GDM1 (cell line): ENCODE measurements around the gene WSB2.

Experiments
- DNase-seq: peaks from one replicate; lab custom pipeline; 2025; lab: John Stamatoyannopoulos, UW

WSB2 gene

DNA sequence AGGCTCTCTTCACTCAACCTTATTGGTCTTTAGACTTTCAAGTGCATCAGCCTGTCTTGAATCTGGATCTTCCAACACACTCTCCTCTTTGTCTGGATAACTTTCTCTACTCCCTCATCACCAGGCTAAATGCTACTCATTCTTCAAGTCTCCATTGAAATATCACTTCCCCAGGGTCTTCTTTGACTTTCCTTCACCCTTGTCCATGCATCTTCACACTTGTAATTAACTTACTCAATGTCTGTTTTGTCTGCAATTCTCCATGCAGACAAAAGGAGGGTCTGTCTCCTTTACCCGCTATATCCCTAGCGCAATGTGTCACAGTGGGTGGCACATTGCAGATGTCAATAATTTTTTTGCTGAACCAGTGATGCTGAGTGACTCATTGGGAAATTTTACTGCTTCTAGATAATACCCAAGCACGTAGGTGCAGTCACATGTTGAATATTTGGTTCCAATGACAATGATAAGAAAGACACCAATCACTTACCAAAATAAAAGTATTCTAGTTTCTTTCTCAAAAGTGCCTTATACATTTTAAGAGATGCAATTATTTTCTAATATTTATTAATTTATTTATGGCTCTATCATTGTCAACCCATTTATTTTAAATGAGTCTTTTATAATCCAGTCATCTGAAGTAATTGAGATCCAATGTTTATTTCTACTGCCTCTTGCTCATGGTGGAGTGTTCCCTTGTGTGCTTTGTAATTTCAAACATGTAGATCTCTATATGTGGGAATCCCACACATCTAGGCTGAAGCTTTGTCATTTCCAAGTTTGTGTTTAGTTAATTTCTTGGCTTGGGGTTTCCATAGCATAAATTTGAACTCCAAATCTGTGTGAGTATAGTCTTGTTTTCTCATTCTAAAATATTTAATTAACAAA, 66.2 kb downstream of the WSB2 start:
- DNase-seq: no peak

DNA sequence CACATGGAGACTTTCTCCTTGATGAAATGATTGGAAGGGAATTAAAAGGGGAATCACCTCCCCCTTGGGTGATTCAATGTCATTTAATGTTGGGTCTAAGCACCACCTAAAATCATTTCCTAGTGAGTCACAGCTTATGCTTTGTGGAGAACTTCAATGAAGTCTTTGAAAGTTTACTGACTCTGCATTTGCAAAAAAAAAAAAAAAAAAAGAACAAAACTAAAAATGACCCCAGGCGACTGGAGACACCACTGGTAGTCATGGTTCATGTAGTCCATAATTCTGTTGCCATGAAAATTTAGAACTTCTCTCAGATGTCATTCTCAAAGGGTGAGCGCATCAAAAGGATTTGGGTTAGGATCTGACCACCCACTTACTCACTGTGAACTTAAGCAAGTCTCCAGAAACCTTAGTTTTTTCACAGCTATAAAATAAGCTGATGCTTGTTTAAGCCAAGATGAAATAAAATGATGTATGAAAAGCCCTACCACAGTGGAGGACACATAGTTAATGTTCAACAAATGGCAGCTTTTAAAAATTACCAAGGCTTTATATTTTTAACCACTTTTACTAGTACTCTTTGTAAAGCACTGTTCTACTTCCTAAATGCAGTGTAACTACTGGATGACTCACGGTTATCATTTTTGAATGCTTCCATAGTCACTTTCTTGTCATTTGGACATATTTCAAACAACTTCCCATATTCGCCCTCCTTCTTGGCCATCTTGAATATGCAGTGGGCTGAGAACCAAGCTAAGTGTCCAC, 74.1 kb downstream of the WSB2 start:
- DNase-seq: no peak

DNA sequence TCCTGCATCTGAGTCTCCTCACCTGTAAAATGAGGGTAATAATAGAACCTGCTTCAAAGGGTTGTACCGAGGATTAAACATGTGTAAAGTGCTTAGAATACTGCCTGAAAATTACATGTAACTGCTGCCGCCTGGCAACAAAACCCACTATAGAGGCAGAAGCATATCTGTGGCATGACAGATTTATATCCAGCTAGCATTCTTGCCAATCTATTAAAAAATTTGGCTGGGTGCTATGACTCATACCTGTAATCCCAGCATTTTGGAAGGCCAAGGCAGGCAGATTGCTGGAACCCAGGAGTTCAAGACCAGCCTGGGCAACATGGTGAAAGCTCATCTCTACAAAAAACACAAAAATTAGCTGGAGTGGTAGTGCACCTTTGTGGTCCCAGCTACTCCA, 75.8 kb downstream of the WSB2 start:
- no peak for DNase-seq
